Smooth muscle cell (in vitro differentiated cells): ENCODE data around the gene DCLRE1A. TPM values are rescaled to one million over a fixed set of nuclear protein-coding genes. Genes with fewer than 3 reads are reported as not detected.
"Not testable (repeated sequence)": the region's sequence is repeated elsewhere in the genome, so short reads cannot be mapped to it uniquely, and the experiment has no call there.

Source experiments
- DNase-seq: peaks from one replicate; lab custom pipeline; 2025; ENCODE audit not compliant: unreplicated experiment; lab: John Stamatoyannopoulos, UW
- H2AFZ ChIP-seq: fragments of 200-600 bp; sonication (generic); 2 replicates; pipeline ENCODE4 v1.6.0; 2016; ENCODE audit warnings: antibody characterized with exemption, low read depth, mild to moderate bottlenecking
- H3F3A ChIP-seq: fragments of 200-600 bp; sonication (generic); 2 replicates; pipeline ENCODE4 v1.6.0; 2017; ENCODE audit warnings: antibody characterized with exemption, low read depth
- H3K27ac ChIP-seq: fragments of 200-600 bp; sonication (generic); 2 replicates; pipeline ENCODE4 v1.5.1; 2016; ENCODE audit warnings: low read depth, mild to moderate bottlenecking
- H3K27me3 ChIP-seq: fragments of 200-600 bp; sonication (generic); 2 replicates; pipeline ENCODE4 v1.6.1; 2016; ENCODE audit warnings: low read depth, mild to moderate bottlenecking
- H3K36me3 ChIP-seq: fragments of 200-600 bp; sonication (generic); 2 replicates; pipeline ENCODE4 v1.5.1; 2016; ENCODE audit warnings: low read depth
- H3K4me1 ChIP-seq: fragments of 200-600 bp; sonication (generic); 2 replicates; pipeline ENCODE4 v1.5.1; 2016; ENCODE audit warnings: low read depth
- H3K4me2 ChIP-seq: fragments of 200-600 bp; sonication (generic); 2 replicates; pipeline ENCODE4 v1.6.0; 2016; ENCODE audit warnings: mild to moderate bottlenecking
- H3K4me3 ChIP-seq: fragments of 200-600 bp; sonication (generic); 2 replicates; pipeline ENCODE4 v1.5.1; 2016; ENCODE audit warnings: mild to moderate bottlenecking
- H3K79me2 ChIP-seq: fragments of 200-600 bp; sonication (generic); 2 replicates; pipeline ENCODE4 v1.6.0; 2016; ENCODE audit warnings: low read depth, mild to moderate bottlenecking
- H3K9ac ChIP-seq: fragments of 200-600 bp; sonication (generic); 2 replicates; pipeline ENCODE4 v1.6.0; 2016; ENCODE audit warnings: low read depth
- H3K9me3 ChIP-seq: fragments of 200-600 bp; sonication (generic); replicated peaks from 2 replicates; pipeline ENCODE4 v1.5.1; 2016; ENCODE audit warnings: low read depth
- H4K20me1 ChIP-seq: fragments of 200-600 bp; sonication (generic); 2 replicates; pipeline ENCODE4 v1.6.0; 2016; ENCODE audit warnings: low read depth
- CTCF ChIP-seq: fragments of 200-600 bp; sonication (generic); IDR thresholded peaks from 2 replicates; pipeline ENCODE4 v1.5.1; 2017; ENCODE audit warnings: borderline replicate concordance, mild to moderate bottlenecking, antibody characterized with exemption; ENCODE audit not compliant: insufficient read depth, poor library complexity, severe bottlenecking
- WGBS: methylation state at CpG from one replicate; pipeline ENCODE4 v1.1.7; 2016; ENCODE audit warnings: low lambda C conversion rate; 5-methylcytosine and 5-hydroxymethylcytosine counted together
- polyA plus RNA-seq: library from polyadenylated mRNA; unstranded; fragments of >200 nt; fragmentation: Nextera tagmentation; extraction: Ambion mirVana; gene quantifications from 2 replicates; pipeline ENCODE4 v1.2.1, GENCODE V29; 2016
- total RNA-seq: library from RNA; depleted of rRNA; stranded (reverse); fragments of >200 nt; gene quantifications from 2 replicates; pipeline ENCODE4 v1.2.3, GENCODE V29; 2014

DCLRE1A gene
- total and polyA plus RNA-seq, 2 experiments from 2014 or later, result 2.4 to 3.8 TPM

GRCh38 chr10:113820507-113820906, 33.4 kb downstream of the DCLRE1A start:
- Histone ChIP-seq H3K36me3 (no peaks in the 10 kb centered on the region), H3K9ac (no peak overlapping the region), H3K4me3 (no peak overlapping the region), H3K27ac (no peak overlapping the region), H2AFZ (no peak overlapping the region), H3K4me1 (no peaks in the 10 kb centered on the region), H4K20me1 (no peaks in the 10 kb centered on the region), H3F3A (peaks cover 4% of the 10 kb centered on the region), H3K9me3 (no peaks in the 10 kb centered on the region), H3K27me3 (no peaks in the 10 kb centered on the region), H3K79me2 (no peaks in the 10 kb centered on the region), H3K4me2 (no peak overlapping the region)
- DNase-seq, result no peak
- WGBS, result 40% methylated on average over 8 of the region's 8 CpGs
- peak; percentile 23 for TF ChIP-seq CTCF

DNA sequence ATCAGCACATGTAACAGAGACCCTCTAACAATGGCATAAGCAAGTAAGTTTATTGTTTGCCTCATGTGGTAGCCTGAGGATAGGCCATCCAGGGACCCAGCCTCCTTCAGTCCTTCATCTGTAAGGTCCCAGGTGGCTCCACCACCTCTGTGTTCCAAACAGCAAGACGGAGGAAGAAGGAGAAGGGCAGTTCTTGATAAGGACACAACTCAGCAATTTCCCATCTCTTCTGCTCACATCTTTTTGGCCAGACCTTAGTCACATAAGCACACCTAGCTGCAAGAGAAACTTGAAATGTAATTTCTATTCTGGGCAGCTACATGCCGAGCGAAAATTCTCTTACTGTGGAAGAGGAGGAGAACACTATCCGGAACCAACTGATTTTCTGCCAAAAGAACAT, 33.9 kb downstream of the DCLRE1A start:
- WGBS, result 90% methylated on average over 4 of the region's 4 CpGs
- no peak overlapping the region for H2AFZ ChIP-seq
- H3K4me1 ChIP-seq, result no peaks in the 10 kb centered on the region
- no peak overlapping the region for H3K4me2 ChIP-seq
- no peak for DNase-seq
- H3K9ac ChIP-seq, result no peak overlapping the region
- H3K36me3 ChIP-seq, result no peaks in the 10 kb centered on the region
- H3K4me3 ChIP-seq, result no peak overlapping the region
- no peaks in the 10 kb centered on the region for H3K79me2 ChIP-seq
- H3K27me3 ChIP-seq, result no peaks in the 10 kb centered on the region
- no peaks in the 10 kb centered on the region for H3K9me3 ChIP-seq
- H3K27ac ChIP-seq, result no peak overlapping the region
- no peak for TF ChIP-seq CTCF
- no peaks in the 10 kb centered on the region for H4K20me1 ChIP-seq
- H3F3A ChIP-seq, result peaks cover 4% of the 10 kb centered on the region

GRCh38 chr10:113814700-113815099, 39.2 kb downstream of the DCLRE1A start:
- WGBS, result 100% methylated on average over 1 of the region's 1 CpG
- H3K9ac ChIP-seq, H3K4me2 ChIP-seq, H2AFZ ChIP-seq, H3K9me3 ChIP-seq, H3F3A ChIP-seq, H3K79me2 ChIP-seq, H4K20me1 ChIP-seq, H3K27me3 ChIP-seq, H3K4me1 ChIP-seq, DNase-seq, H3K4me3 ChIP-seq, H3K27ac ChIP-seq, H3K36me3 ChIP-seq: not testable (repeated sequence)

DNA sequence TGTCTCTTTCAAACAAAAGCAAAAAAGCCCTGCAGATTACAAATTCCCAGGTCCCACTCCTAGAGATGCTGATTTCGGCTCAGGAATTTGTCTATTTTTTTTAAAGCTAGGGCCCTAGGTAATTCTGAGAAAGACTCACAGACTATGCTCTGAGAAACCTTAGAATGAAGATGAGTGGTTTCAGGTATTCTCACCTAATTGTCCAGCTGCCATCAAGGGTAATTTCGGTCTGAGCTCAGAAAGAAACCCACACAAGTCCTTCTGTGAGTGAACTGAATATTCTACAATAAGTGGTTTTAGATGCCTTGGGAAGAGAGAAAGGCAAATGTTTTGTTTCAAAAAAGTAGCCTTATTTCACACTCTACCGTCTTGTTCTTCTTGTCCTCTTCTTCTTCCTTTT, 45.7 kb downstream of the DCLRE1A start:
- no peaks in the 10 kb centered on the region for H3K4me1 ChIP-seq
- no peaks in the 10 kb centered on the region for H3K79me2 ChIP-seq
- no peaks in the 10 kb centered on the region for H4K20me1 ChIP-seq
- no peaks in the 10 kb centered on the region for H3K36me3 ChIP-seq
- 86% methylated on average over 3 of the region's 3 CpGs for WGBS
- no peak overlapping the region for H3K4me3 ChIP-seq
- H3K27ac ChIP-seq, result no peak overlapping the region
- H3K27me3 ChIP-seq, result peaks cover 22% of the 10 kb centered on the region
- H3F3A ChIP-seq, result no peaks in the 10 kb centered on the region
- no peak overlapping the region for H3K9ac ChIP-seq
- H2AFZ ChIP-seq, result no peak overlapping the region
- no peak for DNase-seq
- no peak for TF ChIP-seq CTCF
- H3K4me2 ChIP-seq, result no peak overlapping the region
- H3K9me3 ChIP-seq, result no peaks in the 10 kb centered on the region
